Muscle of arm (tissue), 12 donors: ENCODE measurements around the gene CCDC43. TPM values are rescaled to one million over a fixed set of nuclear protein-coding genes. Genes with fewer than 3 reads are reported as not detected.
"Not testable (repeated sequence)": the region's sequence is repeated elsewhere in the genome, so short reads cannot be mapped to it uniquely, and the experiment has no call there.

ENCODE experiments used
- DNase-seq: peaks from one replicate; pipeline ENCODE4 v3.0.0-alpha.2; 2013
- polyA plus RNA-seq, 12 donors: library from polyadenylated mRNA; unstranded; fragments of 120-200 nt; gene quantifications; one replicate each; pipeline ENCODE4 v1.2.1, GENCODE V29; 2013; ENCODE audit not compliant: insufficient read length in 12 of 12

The CCDC43 gene
- polyA plus RNA-seq, 12 donors = 29.0 to 41.6 (median 33.8) TPM; not detected in 1

GRCh38 chr17:44683303-44683702, 6.3 kb downstream of the CCDC43 start:
- DNase-seq = not testable (repeated sequence)

DNA sequence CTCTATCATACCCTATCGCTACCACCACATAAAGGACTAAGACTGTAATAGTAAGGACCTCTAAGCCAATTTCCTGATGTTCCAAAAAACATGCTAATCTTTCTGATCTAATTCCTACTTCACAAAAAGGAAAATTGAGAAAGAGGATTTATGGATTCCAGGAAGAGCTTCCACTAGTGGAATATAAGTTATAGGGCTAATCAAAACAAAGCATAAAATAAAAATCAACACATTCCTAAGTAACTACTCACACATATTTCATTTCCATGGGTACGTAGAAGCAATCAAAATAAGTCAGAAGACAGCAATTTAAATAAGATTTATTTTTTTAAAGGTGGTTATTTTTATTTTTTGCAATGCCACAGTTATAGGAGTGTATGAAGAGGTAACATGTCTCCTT, 12.4 kb downstream of the CCDC43 start:
- DNase-seq = no peak

DNA sequence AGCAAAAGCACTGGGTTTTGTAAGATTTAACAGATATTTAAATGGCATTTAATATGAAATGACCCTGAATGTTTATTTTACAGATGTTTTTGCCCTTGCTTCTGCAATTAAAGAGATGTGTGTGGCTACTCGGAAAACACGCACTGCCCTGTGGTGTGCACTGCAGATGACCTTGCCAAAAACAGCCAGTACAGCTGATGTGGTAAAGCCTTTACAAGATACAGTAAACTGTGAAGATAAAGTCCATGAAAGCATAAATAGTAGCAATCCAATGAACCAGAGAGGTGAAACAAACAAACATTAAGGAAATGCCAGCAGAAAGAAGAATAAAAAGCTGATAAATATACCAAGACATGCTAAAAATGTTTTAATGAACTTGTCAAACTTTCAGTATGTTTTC, 15.7 kb downstream of the CCDC43 start:
- DNase-seq = no peak

- DNase-seq = no peak
These were observed 17.0 kb downstream of the CCDC43 start for GRCh38 chr17:44672479-44673093.

- DNase-seq = no peak
These were observed 23.6 kb downstream of the CCDC43 start for GRCh38 chr17:44666006-44666405.

DNA sequence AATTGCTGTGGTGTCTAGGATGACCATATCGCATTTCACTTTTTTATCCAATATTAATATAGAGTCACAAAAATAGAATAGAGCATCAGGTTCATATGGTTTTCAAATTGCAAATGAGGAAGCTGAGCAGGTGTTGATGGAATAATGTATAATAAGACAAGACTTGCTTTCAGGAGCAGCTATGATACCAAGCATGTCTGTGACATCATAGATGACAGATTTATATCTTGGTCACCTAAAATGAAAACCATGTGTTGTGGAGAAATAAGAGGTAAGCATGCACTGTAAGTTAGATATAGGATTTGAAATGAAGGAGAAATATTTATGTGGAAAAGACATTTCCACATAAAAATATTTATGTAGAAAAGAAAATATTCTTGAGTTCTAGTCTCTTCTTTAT, 24.7 kb downstream of the CCDC43 start:
- no peak for DNase-seq

DNA sequence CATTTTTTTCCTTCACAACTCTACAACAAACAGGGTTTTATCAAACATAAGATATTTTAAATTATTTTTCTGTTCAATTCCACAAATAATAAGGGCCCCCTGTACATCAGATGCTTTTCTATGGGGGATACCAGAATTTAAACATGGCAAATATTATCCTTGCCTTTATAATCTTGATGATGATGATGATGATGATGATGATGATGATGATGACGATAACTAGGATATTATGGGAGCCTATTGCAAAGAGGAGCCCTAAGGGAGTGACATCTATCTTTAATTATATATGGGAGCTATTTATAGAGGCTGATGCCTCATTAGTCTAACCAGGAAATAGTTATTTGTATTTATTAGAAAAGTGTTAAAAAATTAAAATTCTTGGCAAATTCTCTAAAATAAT, 26.5 kb downstream of the CCDC43 start:
- DNase-seq = no peak

GRCh38 chr17:44661835-44662234, 27.7 kb downstream of the CCDC43 start:
- DNase-seq = no peak

DNA sequence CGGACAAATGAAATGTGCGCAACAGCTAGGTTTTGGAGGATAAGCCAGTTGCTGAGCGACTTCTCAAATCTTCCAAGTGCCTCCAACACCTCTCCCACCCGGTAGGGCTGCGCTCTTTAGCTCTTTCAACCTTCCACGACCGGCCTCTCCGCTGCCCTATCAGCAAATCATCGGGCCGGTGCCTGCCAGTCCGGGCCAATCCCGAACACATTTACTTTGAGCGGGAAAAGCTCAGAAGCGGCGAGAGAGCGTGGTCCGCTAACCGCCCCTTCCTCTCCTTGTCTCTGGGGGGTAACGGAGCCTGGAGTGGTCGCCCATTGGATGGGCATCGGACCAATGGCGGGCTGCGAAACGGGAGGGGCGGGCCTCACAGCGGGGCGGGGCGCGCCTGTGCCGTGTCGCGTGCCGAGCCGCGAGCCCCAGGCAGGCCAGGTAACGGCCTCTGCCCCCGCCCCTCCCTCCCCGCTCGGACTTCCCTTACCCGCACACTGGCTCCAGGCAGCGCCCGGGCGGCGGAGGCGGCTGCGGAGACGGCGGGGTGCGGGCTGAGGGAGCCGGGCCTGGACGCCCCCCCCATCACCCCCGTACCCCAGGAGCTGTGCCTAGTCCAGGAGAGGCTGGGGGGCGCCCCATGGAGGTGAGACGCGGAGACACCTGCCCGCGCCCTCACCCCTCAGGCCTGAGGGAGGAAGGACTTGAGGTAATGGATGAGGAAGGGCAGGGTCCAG, 33.4 kb downstream of the CCDC43 start, which contains the start of gene MEIOC:
Gene MEIOC (plus strand): TSS at position 486 of the 728 bp plus-strand sequence. CDS start 146 bp downstream, at position 632.
- no peak for DNase-seq

DNA sequence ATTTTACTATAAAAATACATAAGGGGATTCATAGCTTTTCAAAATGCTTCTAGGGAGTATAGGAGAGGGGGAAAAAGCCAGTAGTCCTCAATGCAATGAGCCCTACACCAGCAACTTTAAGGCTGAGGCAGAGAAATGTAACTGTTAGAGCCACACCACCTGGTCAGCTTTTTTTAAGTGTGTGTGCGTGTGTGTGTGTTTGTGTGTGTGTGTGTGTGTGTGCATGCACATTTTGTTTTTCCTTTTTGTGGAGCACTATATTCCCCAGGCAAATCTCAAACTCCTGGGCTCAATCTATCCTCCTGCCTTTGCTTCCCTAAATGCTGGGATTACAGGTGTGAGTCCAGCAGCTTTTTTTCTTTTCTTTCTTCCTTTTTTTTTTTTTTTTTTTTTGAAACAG, 35.6 kb downstream of the CCDC43 start:
- DNase-seq = no peak

DNA sequence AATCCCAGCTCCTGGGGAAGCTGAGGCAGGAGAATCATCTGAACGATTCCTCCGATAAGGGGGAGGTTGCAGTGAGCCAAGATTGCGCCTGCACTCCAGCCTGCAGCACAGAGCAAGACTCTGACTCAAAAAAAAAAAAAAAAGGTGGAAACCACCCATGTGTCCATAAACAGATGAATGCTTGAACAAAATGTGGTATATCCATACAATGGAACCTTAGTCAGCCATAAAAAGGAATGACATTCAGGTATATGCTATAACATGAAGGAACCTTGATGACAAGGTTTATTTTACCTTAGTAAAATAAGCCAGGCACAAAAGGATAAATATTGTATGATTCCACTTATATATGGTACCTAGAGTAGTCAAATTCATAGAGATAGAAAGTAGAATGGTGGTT, 36.2 kb downstream of the CCDC43 start:
- DNase-seq = no peak

- DNase-seq = no peak
These were observed 36.8 kb downstream of the CCDC43 start for GRCh38 chr17:44652727-44653126.

DNA sequence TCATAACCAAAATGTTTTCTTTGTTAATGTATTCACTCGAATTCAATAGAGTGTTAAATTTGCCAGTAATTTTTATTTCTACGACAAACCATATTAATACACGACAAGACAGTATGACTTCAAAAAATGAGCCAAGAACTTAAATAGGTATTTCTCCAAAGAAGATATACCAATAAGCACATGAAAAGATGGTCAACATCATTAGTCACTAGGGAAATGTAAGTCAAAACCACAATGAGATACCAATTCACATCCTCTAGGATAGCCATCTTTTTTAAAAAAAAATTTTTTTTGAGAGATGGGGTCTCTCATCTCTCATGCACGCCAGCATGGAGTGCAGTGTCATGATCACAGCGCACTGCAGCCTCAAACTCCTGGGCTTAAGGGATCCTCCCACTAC, 38.3 kb downstream of the CCDC43 start:
- DNase-seq = no peak

- DNase-seq = no peak
These were observed 40.6 kb downstream of the CCDC43 start for GRCh38 chr17:44648963-44649362.

DNA sequence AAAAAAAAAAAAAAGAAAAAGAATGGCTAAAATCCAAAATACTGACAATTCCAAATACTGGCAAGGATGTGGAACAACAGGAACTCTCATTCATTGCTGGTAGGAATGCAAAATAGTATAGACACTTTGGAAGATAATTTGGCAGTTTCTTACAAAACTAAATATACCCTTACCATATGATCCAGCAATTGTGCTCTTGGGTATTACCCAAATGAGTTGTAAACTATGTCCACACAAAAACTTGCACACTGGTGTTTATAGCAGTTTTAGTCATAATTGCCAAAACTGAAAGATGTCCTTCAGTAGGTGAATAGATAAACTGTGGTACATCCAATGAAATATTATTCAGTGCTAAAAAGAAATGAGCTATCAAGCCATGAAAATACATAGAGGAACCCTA, 41.8 kb downstream of the CCDC43 start:
- DNase-seq = no peak

- DNase-seq = no peak
These were observed 43.3 kb downstream of the CCDC43 start for GRCh38 chr17:44646280-44646679.

DNA sequence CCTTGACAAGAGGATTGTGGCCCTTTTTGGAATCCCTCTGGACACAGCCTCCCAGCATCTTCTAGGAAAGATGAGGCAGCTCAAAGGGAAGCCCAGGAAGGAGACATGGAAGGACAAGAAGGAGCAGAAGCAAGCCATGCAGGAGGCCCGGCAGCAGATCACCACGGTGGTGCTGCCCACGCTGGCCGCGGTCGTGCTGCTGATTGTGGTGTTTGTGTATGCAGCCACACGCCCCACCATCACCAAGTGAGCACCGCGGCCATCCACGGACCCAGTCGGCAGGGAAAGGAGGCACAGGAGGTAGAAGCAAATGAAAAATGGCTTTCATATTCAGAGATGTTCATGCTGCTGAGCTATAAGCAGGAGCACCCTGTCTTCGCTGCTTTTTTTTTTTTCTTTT, 44.2 kb downstream of the CCDC43 start:
- DNase-seq = no peak

DNA sequence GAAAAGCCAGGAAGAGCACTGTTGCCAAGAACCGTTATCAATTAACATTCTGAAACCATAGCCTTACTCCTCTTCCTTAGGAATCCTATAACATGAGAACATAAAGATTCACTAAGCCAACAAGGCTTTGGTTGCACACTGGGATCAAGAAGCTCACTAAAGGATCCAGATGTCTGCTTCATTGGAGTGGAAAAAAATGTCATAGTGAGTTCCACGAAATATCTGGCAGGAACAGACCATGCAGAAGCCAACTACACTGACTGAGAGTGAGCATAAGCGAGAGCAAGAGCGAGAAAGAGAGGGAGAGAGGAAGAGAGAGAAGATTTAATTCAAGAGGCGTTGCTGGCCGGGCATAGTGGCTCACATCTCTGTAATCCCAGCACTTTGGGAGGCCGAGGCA, 46.7 kb downstream of the CCDC43 start:
- DNase-seq = peak; percentile 93

DNA sequence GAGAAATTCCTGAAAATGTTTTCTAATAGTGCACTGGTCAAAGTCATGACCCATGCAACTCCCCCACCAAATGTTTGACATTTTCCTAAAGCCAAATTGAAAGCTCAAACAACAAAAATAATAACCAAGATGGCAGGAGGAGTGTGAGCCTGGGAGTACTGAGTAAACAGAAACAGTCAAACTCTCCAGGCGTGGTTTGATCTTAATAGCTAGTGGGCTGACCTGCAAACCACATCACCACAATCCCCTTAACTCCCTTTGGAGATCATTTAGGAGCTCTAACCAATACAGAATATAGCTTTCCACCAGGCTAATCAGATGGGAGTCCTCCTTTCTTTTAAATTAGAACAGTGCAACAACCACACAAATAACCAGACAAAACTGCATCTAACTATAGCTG, 52.5 kb downstream of the CCDC43 start:
- DNase-seq = no peak

GRCh38 chr17:44636562-44636961, 53.0 kb downstream of the CCDC43 start:
- DNase-seq = peak; percentile 30

DNA sequence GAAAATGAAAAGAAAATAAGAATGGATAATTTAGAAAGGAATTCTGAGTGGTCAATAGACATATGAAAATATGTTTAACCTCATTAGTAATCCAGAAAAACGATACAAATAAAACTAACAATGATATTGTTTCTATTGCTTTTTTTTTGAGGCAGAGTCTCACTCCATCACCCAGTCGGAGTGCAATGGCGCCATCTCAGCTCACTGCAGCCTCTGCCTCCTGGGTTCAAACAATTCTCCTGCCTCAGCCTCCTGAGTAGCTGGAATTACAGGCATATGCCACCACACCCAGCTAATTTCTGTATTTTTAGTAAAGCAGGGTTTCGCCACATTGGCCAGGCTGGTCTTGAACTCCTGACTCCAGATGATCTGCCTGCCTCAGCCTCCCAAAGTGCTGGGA, 55.2 kb downstream of the CCDC43 start:
- not testable (repeated sequence) for DNase-seq

- DNase-seq = no peak
These were observed 55.6 kb downstream of the CCDC43 start for GRCh38 chr17:44633998-44634397.

- no peak for DNase-seq
These were observed 58.9 kb downstream of the CCDC43 start for GRCh38 chr17:44630703-44631102.

DNA sequence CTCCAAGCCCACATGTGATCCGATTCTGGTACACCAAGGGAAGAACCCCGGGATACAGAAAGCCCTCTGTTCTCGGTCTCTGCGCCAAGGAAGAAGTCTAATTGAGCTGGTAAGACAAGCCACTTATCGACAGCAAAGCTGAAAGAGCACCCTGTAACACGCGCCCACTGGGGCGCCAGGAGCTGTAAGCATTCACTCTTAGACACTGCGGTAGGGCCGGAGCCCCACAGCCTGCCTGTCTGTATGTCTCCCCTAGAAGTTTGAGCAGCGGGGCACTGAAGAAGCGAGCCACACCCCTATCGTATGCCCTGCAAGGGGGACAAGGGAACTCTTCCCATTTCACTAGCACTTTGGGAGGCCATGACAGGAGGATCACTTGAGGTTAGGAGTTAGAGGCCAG, 60.3 kb downstream of the CCDC43 start:
- no peak for DNase-seq
